Subcutaneous abdominal adipose tissue (tissue), 5 donors: ENCODE data around the gene PDK2.

Experiments
- H3K27ac ChIP-seq: one replicate; pipeline ENCODE4 v1.7.0; 2013; ENCODE audit warnings: low read depth, mild to moderate bottlenecking, inconsistent platforms, low read length, moderate library complexity
- H3K27me3 ChIP-seq, 5 donors: one replicate each; pipeline ENCODE4 v1.7.0; 2013; ENCODE audit warnings: low read length in 5 of 5, inconsistent platforms in 1 of 5; ENCODE audit not compliant: control insufficient read depth in 5 of 5, insufficient read depth in 4 of 5
- H3K36me3 ChIP-seq, 5 donors: one replicate each; pipeline ENCODE4 v1.7.0; 2013; ENCODE audit warnings: low read length in 5 of 5; ENCODE audit not compliant: control insufficient read depth in 5 of 5, insufficient read depth in 5 of 5
- H3K4me1 ChIP-seq, 5 donors: one replicate each; pipeline ENCODE4 v1.7.0; 2013; ENCODE audit warnings: low read length in 5 of 5, mild to moderate bottlenecking in 3 of 5, moderate library complexity in 1 of 5; ENCODE audit not compliant: control insufficient read depth in 5 of 5, insufficient read depth in 5 of 5
- H3K4me3 ChIP-seq, 5 donors: one replicate each; pipeline ENCODE4 v1.7.0; 2013; ENCODE audit warnings: low read length in 5 of 5, low read depth in 1 of 5
- H3K9ac ChIP-seq, 5 donors: one replicate each; pipeline ENCODE4 v1.7.0; 2013; ENCODE audit warnings: low read length in 5 of 5, mild to moderate bottlenecking in 4 of 5, moderate library complexity in 3 of 5
- H3K9me3 ChIP-seq, 5 donors: one replicate each; pipeline ENCODE4 v1.7.0; 2013; ENCODE audit warnings: low read length in 5 of 5; ENCODE audit not compliant: control insufficient read depth in 5 of 5
- donor health status: healthy.
- donor health status: healthy.
- donor health status: healthy.
- donor health status: healthy.
- donor health status: healthy.

PDK2 gene

GRCh38 chr17:50118076-50118827, 23.1 kb downstream of the PDK2 start:
- Histone ChIP-seq H3K27ac (no peak overlapping the region), H3K9me3 (no peaks in the 10 kb centered on the region), H3K9ac (no peak overlapping the region), H3K27me3 (peaks cover 0 to 8% (median 4%) of the 10 kb centered on the region in 5 donors), H3K36me3 (no peaks in the 10 kb centered on the region), H3K4me3 (no peak overlapping the region), H3K4me1 (peaks cover 0 to 35% (median 19%) of the 10 kb centered on the region in 5 donors)

GRCh38 chr17:50118828-50119218, 23.7 kb downstream of the PDK2 start:
- Histone ChIP-seq H3K27ac (no peak overlapping the region), H3K27me3 (peaks cover 0 to 8% (median 4%) of the 10 kb centered on the region in 5 donors), H3K4me1 (peaks cover 1 to 31% (median 21%) of the 10 kb centered on the region in 5 donors), H3K9ac (no peak overlapping the region), H3K9me3 (no peaks in the 10 kb centered on the region), H3K36me3 (no peaks in the 10 kb centered on the region), H3K4me3 (no peak overlapping the region)

- Histone ChIP-seq H3K9me3 (no peaks in the 10 kb centered on the region), H3K9ac (no peak overlapping the region), H3K4me1 (peaks cover 1 to 24% (median 20%) of the 10 kb centered on the region in 5 donors)
These were observed 25.5 kb downstream of the PDK2 start for GRCh38 chr17:50120475-50121253.

GRCh38 chr17:50122945-50123344, 27.8 kb downstream of the PDK2 start:
- Histone ChIP-seq H3K4me1 (peaks cover 1 to 17% (median 14%) of the 10 kb centered on the region in 5 donors), H3K9me3 (no peaks in the 10 kb centered on the region), H3K4me3 (no peak overlapping the region), H3K36me3 (no peaks in the 10 kb centered on the region), H3K27me3 (peaks cover 0 to 9% (median 5%) of the 10 kb centered on the region in 5 donors), H3K27ac (no peak overlapping the region), H3K9ac (no peak overlapping the region)

More at GRCh38 chr17:50120475-50121253, 25.5 kb downstream of the PDK2 start:
- Histone ChIP-seq H3K4me3 (no peak overlapping the region), H3K27me3 (peaks cover 0 to 8% (median 4%) of the 10 kb centered on the region in 5 donors), H3K36me3 (no peaks in the 10 kb centered on the region), H3K27ac (no peak overlapping the region)

GRCh38 chr17:50123649-50124349, 28.6 kb downstream of the PDK2 start:
- no peaks in the 10 kb centered on the region for H3K36me3 ChIP-seq
- no peaks in the 10 kb centered on the region for H3K9me3 ChIP-seq
- H3K4me3 ChIP-seq: peak overlapping the region in 1 of 5 donors; percentile 1
- peaks cover 4 to 20% (median 16%) of the 10 kb centered on the region in 5 donors for H3K4me1 ChIP-seq
- no peak overlapping the region for H3K27ac ChIP-seq
- peaks cover 5 to 13% (median 8%) of the 10 kb centered on the region in 5 donors for H3K27me3 ChIP-seq
- H3K9ac ChIP-seq: no peak overlapping the region

- H3K4me3 ChIP-seq: no peak overlapping the region
- no peaks in the 10 kb centered on the region for H3K9me3 ChIP-seq
- H3K4me1 ChIP-seq: peaks cover 4 to 28% (median 21%) of the 10 kb centered on the region in 5 donors
- no peak overlapping the region for H3K27ac ChIP-seq
- H3K27me3 ChIP-seq: peaks cover 6 to 13% (median 9%) of the 10 kb centered on the region in 5 donors
- H3K36me3 ChIP-seq: no peaks in the 10 kb centered on the region
- no peak overlapping the region for H3K9ac ChIP-seq
These were observed 30.4 kb downstream of the PDK2 start for GRCh38 chr17:50125420-50125997.

- Histone ChIP-seq H3K9me3 (no peaks in the 10 kb centered on the region), H3K36me3 (no peaks in the 10 kb centered on the region), H3K4me1 (peaks cover 5 to 29% (median 22%) of the 10 kb centered on the region in 5 donors), H3K4me3 (no peak overlapping the region), H3K27ac (no peak overlapping the region), H3K27me3 (peaks cover 6 to 13% (median 9%) of the 10 kb centered on the region in 5 donors), H3K9ac (no peak overlapping the region)
These were observed 32.7 kb downstream of the PDK2 start for GRCh38 chr17:50127697-50128361.

- no peaks in the 10 kb centered on the region for H3K36me3 ChIP-seq
- no peaks in the 10 kb centered on the region for H3K9me3 ChIP-seq
- peaks cover 4 to 35% (median 28%) of the 10 kb centered on the region in 5 donors for H3K4me1 ChIP-seq
- H3K27ac ChIP-seq: no peak overlapping the region
- H3K4me3 ChIP-seq: peak overlapping the region in 4 of 5 donors; percentile 42 to 55 (median 50)
- peaks cover 6 to 13% (median 9%) of the 10 kb centered on the region in 5 donors for H3K27me3 ChIP-seq
- H3K9ac ChIP-seq: peak overlapping the region in 1 of 5 donors; percentile 46
These were observed 33.5 kb downstream of the PDK2 start for GRCh38 chr17:50128441-50129352.
